Frontal cortex (tissue), 4 donors: Measurements from ENCODE around the gene UACA. TPM values are rescaled to one million over a fixed set of nuclear protein-coding genes. Genes with fewer than 3 reads are reported as not detected.

Experiments
- DNase-seq, 2 donors: peaks; one replicate each; pipeline ENCODE4 v3.0.0; 2012; ENCODE audit warnings: low spot score in 2 of 2
- FAIRE-seq: peaks from 2 replicates; lab custom pipeline; 2012; peaks lifted over from hg19 to GRCh38; lab: Jason Lieb, UNC
- total RNA-seq: library from RNA; depleted of rRNA; stranded (reverse); fragments of >200 nt; gene quantifications from one replicate; pipeline ENCODE4 v1.2.3, GENCODE V29; 2014
- donor health status: control.
- donor health status: control.
- donor health status: control.

Gene UACA
- total RNA-seq, 1 donor from 2014 or later, result 22.0 TPM

DNA sequence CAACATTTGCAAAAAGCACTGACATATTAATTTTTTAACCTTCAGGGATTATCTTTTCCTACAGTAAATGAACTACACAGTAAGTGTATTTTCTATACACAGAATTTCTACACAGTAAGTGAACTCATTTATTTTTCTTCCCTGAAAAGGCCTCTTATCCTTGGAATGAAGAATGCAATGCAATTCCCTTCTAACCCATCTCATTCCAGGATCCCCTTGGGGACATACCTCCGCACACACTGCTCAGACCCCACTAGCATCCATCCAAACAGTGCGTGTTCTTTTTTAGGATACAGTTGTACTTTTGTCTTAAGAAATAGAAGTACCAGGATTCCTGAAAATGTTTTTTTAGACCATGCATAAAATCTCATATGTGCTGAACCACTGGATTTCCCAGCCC, 152.8 kb downstream of the UACA start:
- DNase-seq (no peak), FAIRE-seq (no peak)

DNA sequence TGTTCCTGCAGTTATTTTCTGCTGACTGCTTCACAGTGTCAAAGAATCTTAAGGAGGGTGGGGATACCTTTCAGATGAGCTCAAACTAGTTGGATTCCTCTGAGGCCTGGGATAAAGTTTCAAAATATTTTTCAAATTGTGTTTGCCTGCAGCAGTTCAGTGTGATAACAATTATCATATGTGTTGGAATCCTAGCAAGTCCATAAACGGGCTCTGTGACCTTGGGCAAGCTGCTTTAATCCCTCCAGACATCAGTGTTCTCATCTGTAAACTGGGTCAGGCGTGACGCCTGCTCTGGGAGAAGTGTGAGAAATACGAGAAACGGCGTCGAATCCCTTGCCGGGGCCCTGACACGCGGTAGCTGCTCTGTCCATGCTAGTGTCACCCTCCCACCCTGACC, 153.5 kb downstream of the UACA start:
- DNase-seq (no peak), FAIRE-seq (no peak)

DNA sequence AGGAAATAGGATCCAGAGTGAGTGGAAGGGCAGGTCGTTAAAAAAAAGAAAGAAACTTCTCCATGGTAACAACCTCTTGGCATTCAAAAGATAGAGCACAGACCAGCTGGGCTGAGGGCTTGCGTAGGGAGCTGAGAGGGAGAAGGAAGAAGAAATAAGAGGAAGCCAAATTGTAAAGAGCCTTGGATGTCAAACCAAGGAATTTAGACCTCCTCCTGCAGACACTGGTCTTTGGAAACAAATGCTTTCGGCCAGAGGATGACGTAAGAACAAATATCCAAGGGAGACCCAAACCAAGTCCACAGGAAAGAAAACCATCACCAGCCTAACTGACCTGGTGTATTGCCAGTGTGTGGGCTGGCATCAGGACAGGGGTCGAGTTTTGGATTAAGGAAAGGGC, 155.2 kb downstream of the UACA start:
- FAIRE-seq, result no peak
- DNase-seq, result no peak

DNA sequence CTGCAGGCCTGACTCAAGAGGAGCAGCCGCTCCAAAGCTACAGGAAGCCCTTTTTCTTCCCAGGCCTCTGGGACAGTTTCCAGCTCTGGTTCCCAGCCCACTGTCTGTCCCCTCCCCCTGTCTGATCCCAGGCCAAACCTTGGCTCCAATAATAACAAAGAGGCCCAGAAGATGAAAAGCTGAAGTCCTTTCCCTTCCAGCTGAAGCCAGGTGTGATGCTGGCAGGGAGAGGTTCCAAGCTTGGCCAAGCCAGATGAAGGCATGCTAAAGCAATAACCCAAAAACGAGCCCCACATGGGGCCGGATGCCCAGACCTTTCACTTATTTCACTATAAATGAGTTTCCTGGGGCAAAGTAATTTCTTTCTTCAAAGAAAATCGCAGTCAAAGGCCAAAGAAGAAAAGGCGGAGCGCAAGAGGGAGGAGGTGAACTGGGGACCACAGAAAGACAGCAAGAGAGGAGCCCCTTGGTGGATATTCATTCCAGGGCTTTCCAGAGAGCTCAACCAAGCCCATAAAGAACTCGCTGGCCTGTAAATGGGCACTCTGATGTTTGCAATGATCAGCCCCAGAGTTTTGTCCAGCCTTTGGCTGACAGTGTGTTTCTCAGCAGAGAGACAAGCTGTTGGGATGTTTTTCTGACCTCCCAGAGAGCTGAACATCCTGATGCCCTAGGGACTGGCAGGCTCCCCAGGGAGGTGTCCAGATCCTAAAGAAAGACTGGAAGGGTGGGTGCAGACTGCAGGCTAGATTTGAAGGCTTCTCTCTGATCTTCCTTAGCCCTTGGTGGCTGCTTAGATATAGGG, 157.6 kb downstream of the UACA start:
- DNase-seq (peak in 1 of 2 donors; percentile 32), FAIRE-seq (no peak)

DNA sequence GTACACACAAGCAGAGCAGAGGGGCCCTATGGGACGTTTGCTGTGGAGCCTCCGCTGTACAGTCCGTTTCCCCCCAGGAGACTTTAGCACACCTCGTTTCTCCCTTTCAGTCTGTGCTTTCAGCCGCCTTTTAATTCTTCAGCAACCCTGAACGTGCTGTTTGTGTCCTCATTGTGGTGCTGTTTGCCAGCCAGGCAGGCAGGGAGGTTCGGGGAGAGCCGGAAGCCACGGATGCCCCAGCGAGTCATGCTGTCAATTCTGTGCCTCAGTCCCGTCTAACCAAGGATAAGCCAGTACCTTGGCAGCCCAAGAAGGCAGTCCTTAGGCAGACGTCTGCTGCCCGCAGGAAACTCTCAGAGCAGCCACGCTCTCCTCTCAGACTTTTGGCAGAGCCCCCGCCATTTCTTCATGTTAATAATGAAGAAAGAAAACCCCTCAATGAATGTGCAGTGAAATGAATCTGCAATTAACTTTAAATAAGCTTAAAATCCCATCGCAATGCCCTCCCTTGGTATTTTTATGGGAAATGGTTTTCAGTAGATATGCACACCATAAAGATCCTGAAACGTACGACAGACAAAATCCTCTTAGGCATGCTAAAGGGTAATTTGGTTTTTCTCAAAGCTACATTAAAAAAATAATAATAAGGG, 158.6 kb downstream of the UACA start:
- DNase-seq (no peak), FAIRE-seq (no peak)

Other genes with a start within 250 kb of the UACA start
- 16.3 TPM for gene LARP6, start 90.6 kb upstream of the UACA start, total RNA-seq
- gene THAP10, start 128.9 kb upstream of the UACA start, total RNA-seq, result 7.3 TPM
- 145 TPM for gene LRRC49, start 129.3 kb upstream of the UACA start, total RNA-seq